ENCODE data around the gene PHLPP2. TPM values are rescaled to one million over a fixed set of nuclear protein-coding genes. Genes with fewer than 3 reads are reported as not detected.

PHLPP2 gene
- total RNA-seq, 1 experiment from 2014 or later, result 4.4 TPM

DNA sequence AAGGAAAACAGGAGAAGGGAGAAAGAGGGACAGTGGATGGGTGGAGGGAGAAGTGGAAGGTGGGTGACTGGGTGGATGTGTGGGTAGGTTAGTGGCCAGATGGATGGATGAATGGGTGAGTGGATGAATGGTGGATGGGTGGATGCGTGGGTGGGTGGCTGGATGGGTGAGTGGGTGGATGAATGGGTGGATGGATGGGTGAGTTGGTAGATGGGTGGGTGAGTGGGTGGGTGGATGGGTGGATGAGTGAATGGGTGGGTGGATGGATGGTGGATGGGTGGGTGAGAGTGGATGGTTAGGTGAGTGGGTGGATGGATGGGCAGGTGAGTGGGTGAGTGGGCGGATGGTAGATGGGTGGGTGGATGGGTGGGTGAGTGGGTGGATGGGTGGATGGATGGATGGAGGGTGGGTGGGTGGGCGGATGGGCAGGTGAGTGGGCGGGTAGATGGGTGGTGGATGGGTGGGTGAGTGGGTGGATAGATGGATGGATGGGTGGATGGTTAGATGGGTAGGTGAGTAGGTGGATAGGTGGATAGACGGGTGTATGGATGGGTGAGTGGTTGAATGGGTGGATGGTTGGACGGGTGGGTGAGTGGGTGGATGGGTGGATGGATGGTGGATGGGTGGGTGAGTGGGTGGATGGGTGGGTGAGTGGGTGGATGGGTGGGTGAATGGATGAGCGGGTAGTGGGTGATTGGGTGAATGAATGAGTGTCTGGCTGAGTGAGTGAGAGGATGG is 99.2 kb downstream of the PHLPP2 start:
- Histone ChIP-seq H3F3A (ENCODE audit: low read length, unreplicated experiment) (no peaks in the 10 kb centered on the region), H2AFZ (ENCODE audit: low read length) (peak overlapping the region; percentile 98; the same call in 1 of the 2 replicates), H3K4me2 (ENCODE audit: low read length) (peak overlapping the region; percentile 79; the same call in 1 of the 2 replicates), H3K27me3 (ENCODE audit: low read length) (no peaks in the 10 kb centered on the region), H3K9ac (ENCODE audit: low read length) (no peak overlapping the region), H3K9me2 (replicated peaks; ENCODE audit: low read length) (no peaks in the 10 kb centered on the region), H3K79me2 (ENCODE audit: low read length) (0 out of 2 replicates have a peak, but pooled peaks cover 4% of the 10 kb centered on the region), H3K9me3 (ENCODE audit: low read length) (no peaks in the 10 kb centered on the region), H3K4me3 (ENCODE audit: low read length) (peak overlapping the region; percentile 91; the same call in 1 of the 2 replicates), H3K27ac (ENCODE audit: low read length) (no peak overlapping the region), H3K4me1 (ENCODE audit: insufficient read depth, low read length) (no peaks in the 10 kb centered on the region), H4K20me1 (ENCODE audit: low read length) (no peaks in the 10 kb centered on the region), H3K36me3 (ENCODE audit: low read depth, low read length) (no peaks in the 10 kb centered on the region)
- no peak for DNase-seq
- TF ChIP-seq EZH2phosphoT487 (IDR thresholded peaks at IDR 0.05; ENCODE audit: borderline replicate concordance, low read length), result no peak
- TF ChIP-seq, protein P1, sequence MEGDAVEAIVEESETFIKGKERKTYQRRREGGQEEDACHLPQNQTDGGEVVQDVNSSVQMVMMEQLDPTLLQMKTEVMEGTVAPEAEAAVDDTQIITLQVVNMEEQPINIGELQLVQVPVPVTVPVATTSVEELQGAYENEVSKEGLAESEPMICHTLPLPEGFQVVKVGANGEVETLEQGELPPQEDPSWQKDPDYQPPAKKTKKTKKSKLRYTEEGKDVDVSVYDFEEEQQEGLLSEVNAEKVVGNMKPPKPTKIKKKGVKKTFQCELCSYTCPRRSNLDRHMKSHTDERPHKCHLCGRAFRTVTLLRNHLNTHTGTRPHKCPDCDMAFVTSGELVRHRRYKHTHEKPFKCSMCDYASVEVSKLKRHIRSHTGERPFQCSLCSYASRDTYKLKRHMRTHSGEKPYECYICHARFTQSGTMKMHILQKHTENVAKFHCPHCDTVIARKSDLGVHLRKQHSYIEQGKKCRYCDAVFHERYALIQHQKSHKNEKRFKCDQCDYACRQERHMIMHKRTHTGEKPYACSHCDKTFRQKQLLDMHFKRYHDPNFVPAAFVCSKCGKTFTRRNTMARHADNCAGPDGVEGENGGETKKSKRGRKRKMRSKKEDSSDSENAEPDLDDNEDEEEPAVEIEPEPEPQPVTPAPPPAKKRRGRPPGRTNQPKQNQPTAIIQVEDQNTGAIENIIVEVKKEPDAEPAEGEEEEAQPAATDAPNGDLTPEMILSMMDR (conservative IDR thresholded peaks at IDR 0.05; ENCODE audit: low read depth, low read length), result no peak
- no peak for TF ChIP-seq EZH2 (IDR thresholded peaks at IDR 0.05; ENCODE audit: low read length, unreplicated experiment)
- ATAC-seq, result no peak
- ChIA-PET CTCF (no interaction called here), POLR2A (ENCODE audit: unreplicated experiment) (no interaction called here)
- intact Hi-C loops (cut with micrococcal nuclease), result no loop called here
- BruUV-seq (replicated peaks), result no TSS peak

DNA sequence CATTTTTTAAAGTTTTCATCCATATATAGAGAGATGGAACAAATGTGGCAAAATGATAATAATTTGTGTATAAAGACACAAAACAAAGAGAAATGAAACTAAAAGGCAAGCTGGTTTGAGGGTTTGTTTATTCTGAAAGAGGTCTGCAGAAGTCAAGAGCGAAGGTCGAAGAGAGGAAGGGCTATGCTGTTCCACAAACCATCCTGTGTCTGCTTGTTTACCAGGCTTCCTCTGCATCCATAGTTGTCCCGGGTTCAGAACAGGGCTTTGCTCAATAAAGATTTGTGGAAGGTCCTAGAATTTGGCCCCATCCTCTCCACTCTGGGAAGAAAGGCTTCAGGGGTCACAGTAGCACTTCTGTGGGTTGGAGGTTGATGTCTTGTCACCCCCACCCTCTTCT is 100.9 kb downstream of the PHLPP2 start:
- POLR2A ChIA-PET (ENCODE audit: unreplicated experiment), result no interaction called here
- Histone ChIP-seq H4K20me1 (ENCODE audit: low read length) (no peaks in the 10 kb centered on the region), H3K36me3 (ENCODE audit: low read depth, low read length) (no peaks in the 10 kb centered on the region), H3K9me3 (ENCODE audit: low read length) (no peaks in the 10 kb centered on the region), H3K4me3 (ENCODE audit: low read length) (no peak overlapping the region), H3K4me2 (ENCODE audit: low read length) (no peak overlapping the region), H2AFZ (ENCODE audit: low read length) (no peak overlapping the region), H3K27ac (ENCODE audit: low read length) (no peak overlapping the region), H3K4me1 (ENCODE audit: insufficient read depth, low read length) (no peaks in the 10 kb centered on the region), H3K27me3 (ENCODE audit: low read length) (no peaks in the 10 kb centered on the region), H3K9ac (ENCODE audit: low read length) (no peak overlapping the region), H3K79me2 (ENCODE audit: low read length) (0 out of 2 replicates have a peak, but pooled peaks cover 4% of the 10 kb centered on the region), H3F3A (ENCODE audit: low read length, unreplicated experiment) (no peaks in the 10 kb centered on the region), H3K9me2 (replicated peaks; ENCODE audit: low read length) (no peaks in the 10 kb centered on the region)
- TF ChIP-seq EZH2 (IDR thresholded peaks at IDR 0.05; ENCODE audit: low read length, unreplicated experiment), result no peak
- TF ChIP-seq, protein P1 (conservative IDR thresholded peaks at IDR 0.05; ENCODE audit: low read depth, low read length), result no peak
- no peak for TF ChIP-seq EZH2phosphoT487 (IDR thresholded peaks at IDR 0.05; ENCODE audit: borderline replicate concordance, low read length)
- DNase-seq (no peak), ATAC-seq (no peak)
- BruUV-seq (replicated peaks), result no TSS peak
- intact Hi-C loops (cut with micrococcal nuclease), result no loop called here
- CTCF ChIA-PET, result no interaction called here

DNA sequence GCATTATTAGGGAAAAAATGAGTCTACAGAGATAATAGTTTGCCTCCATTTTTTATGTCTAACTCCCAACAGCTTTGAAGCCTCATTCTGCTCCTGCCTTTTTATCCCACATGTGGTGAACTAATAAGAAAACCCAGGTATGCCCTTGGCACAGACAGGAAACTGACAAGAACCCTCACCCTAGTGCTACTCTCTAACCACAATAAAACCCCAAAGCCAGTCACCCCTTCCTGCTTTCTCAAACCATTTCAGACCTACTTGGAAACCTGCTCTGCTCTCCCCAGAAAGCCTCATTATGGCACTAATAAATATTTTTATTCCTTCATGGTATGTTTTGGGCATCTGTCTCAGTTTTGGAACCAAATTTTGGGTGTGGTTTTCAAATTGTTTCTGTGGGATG is 102.4 kb downstream of the PHLPP2 start:
- H3K9me2 ChIP-seq (replicated peaks; ENCODE audit: low read length), result no peaks in the 10 kb centered on the region
- H3K36me3 ChIP-seq (ENCODE audit: low read depth, low read length), result no peaks in the 10 kb centered on the region
- no peak overlapping the region for H2AFZ ChIP-seq (ENCODE audit: low read length)
- H3F3A ChIP-seq (ENCODE audit: low read length, unreplicated experiment), result no peaks in the 10 kb centered on the region
- H3K4me1 ChIP-seq (ENCODE audit: insufficient read depth, low read length), result no peaks in the 10 kb centered on the region
- CTCF ChIA-PET, result no interaction called here
- no peak for DNase-seq
- 0 out of 2 replicates have a peak, but pooled peaks cover 4% of the 10 kb centered on the region for H3K79me2 ChIP-seq (ENCODE audit: low read length)
- no TSS peak for BruUV-seq (replicated peaks)
- H3K9me3 ChIP-seq (ENCODE audit: low read length), result no peaks in the 10 kb centered on the region
- H3K4me3 ChIP-seq (ENCODE audit: low read length), result no peak overlapping the region
- no peak overlapping the region for H3K4me2 ChIP-seq (ENCODE audit: low read length)
- H3K27me3 ChIP-seq (ENCODE audit: low read length), result no peaks in the 10 kb centered on the region
- ATAC-seq, result no peak
- POLR2A ChIA-PET (ENCODE audit: unreplicated experiment), result no interaction called here
- H3K9ac ChIP-seq (ENCODE audit: low read length), result no peak overlapping the region
- intact Hi-C loops (cut with micrococcal nuclease), result no loop called here
- TF ChIP-seq, protein P1 (conservative IDR thresholded peaks at IDR 0.05; ENCODE audit: low read depth, low read length), result no peak
- TF ChIP-seq EZH2 (IDR thresholded peaks at IDR 0.05; ENCODE audit: low read length, unreplicated experiment) (no peak), EZH2phosphoT487 (IDR thresholded peaks at IDR 0.05; ENCODE audit: borderline replicate concordance, low read length) (no peak)
- H4K20me1 ChIP-seq (ENCODE audit: low read length), result no peaks in the 10 kb centered on the region
- H3K27ac ChIP-seq (ENCODE audit: low read length), result no peak overlapping the region
